Iris pigment epithelial cell (primary cell): Measurements from ENCODE around the gene NAALADL2.

Experiments used
- DNase-seq: peaks from one replicate; pipeline ENCODE4 v3.0.0-alpha.2; 2011; ENCODE audit warnings: low read depth

The NAALADL2 gene

DNA sequence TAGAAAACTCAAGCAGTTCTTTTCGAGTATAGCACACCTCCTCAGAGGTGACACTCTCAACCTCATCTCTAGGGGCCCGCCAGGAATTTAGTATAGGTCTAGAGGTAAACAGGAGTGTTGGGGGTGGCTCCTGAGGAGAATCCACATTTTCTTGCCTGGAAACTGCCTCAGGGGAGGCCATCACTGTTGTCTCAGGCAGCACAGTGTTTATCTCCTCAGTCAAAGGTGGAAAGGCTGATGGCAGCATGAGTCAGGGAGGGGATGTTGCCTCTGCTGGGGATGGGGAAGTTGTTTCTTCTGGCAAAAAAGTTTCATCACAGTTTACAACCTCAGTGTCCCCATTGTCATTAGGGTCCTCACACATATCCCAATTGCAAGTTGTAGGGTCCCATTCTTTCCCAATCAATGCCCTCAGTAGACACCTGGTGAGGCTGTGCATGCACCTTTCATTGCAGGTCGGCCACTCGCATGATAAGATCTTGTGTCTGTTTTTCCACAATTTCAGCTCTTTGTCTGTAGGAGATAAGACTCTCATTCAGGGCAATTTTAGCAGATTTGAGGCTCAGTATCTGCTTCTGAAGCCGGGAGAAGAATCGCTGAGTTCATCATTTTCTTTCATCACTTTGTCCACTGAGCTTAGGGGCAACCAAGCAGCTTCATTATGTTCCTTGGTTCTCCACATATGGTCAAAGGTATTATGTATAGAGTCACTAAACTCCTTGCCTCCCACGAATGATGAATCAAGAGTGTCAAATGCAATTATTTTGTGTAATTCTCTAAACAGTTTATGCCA is 25.8 kb downstream of the NAALADL2 start:
- no peak for DNase-seq

DNA sequence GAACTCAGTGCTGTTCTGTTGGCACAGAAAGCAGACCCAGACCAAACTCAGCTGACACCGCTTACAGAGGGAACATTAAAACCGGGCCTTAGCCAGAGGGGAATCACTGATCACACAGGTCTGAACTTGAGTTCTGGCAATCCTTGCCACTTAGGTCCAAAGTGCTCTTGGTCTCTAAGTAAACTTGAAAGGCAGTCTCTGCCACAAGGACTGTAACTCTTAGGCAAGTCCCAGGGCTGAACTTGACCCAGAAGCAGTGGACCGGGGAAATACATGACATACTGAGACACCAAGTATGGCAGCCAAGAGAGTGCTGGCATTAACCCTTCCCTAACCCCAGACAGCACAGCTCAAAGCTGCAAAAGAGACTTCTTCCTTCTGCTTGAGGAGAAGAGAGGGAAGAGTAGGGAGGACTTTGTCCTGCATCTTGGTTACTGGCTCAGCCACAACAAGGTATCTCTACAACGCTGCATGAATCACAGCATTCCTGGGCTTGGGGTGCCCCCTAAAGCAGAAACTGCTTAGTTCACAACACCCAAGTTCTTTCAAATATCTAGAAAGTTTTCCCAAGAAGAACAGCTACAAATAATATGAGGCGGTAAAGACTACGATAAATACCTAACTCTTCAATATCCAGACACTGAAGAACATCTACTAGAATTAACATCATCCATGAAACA is 32.5 kb downstream of the NAALADL2 start:
- DNase-seq, result peak; percentile 6

DNA sequence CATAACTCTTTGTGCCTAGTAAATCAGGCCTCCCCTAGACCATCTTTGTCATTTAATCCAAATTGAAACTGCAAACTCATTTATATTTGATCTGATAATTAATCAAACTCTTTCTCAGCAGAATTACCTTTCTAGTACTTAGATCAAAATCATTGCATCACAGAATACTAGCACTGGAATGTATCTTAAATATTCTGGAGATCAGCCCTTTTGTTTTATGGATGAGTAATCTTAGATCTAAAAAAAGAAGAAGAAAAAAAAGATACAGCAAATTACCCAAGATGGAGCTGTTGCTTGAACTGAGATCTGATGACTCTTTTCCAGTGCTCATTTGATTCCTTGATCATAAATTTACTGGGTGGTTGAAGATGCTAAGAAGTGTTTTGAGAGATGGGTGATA is 47.9 kb downstream of the NAALADL2 start:
- peak; percentile 38 for DNase-seq

DNA sequence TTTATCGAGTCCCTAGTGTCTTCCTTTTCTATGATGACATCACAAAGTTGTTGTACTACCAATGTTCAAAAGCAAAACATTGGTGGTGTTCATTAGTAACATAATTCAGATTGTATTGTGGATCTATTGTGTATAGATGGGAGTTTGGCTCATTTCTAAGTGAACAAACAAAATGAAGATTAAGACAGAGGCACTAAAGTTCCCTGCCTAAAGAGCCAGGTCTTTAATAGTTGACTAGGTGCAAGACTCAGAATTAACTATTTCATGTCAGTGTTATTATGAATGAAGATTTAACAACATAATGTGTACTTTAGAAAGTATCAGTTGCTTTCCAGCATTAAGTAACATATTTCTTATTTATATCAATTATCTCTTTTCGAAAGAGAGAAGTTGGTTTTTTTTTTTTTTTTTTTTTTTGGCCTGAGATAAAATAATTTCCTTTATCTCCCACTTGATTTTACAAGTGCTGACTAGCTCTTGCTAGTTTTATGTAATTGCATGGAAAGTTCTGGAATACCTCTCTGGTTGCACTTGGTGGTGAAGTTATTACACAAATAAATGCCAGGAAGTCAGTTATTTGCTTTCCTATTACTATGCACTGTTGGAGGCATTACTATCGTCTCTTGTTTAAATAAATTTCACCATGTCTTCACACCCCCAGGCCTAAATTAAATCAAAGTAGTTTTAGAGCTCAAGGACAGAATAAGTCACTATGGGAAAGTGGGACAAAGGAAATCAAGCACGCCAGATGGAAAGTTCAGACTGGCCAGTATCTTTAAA is 48.7 kb downstream of the NAALADL2 start:
- no peak for DNase-seq

DNA sequence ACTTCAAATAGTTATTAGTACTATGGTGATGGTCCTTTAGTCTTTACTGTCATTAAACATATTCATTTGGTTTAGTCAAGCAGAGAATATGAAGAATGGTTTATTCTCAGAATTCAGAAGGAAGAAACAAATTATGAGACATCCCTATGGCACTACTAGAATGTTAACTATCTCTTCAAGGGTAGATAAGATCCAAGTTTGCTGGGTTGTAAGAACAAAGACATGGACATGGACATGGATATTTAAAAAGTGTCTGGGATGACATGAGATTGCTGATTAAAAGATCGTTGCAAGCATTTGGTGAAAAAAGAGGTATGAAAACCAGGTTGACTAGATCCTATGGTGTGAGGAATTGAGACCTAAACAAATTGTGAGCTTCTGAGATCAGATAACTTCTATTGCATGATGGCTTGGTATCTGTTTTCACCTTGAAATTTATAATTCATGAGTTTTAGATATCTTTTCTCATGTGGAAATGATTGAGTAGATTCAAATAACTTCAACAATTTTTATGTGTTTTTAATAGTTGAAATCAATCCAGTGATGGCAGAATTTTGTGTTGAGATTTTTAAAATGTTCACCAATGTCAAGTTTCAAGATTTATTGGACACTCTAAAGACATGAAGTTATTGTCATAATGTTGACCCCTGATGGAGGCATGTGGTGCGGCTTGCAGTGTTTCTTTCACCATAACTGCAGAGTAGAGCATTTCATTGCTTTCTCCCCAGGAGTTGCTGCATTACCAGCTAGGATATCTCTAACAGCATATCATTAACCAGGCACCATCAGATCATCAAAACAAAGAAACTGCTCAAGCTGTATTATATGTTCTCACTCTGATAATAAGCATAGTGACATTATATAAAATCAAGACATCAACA is 72.6 kb downstream of the NAALADL2 start:
- DNase-seq, result peak; percentile 65

DNA sequence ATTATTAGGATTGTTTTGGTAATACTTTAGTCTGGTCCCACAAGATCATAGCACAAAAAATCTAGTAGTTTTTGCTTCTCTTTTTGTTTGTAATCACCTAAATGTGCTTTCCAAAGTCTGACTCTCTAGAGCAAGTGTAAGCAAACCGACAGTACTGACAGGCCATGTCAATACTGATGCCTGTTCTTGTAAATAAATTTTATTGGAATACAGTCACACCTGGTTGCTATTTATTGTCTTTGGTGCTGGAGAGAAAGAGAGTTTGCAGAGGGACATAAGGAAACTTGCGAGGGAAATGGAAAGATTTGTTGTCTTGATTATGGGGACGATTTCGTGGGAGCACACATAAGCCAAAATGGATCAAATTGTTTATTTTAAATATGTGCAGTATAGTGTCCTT is 77.5 kb downstream of the NAALADL2 start:
- DNase-seq, result no peak

DNA sequence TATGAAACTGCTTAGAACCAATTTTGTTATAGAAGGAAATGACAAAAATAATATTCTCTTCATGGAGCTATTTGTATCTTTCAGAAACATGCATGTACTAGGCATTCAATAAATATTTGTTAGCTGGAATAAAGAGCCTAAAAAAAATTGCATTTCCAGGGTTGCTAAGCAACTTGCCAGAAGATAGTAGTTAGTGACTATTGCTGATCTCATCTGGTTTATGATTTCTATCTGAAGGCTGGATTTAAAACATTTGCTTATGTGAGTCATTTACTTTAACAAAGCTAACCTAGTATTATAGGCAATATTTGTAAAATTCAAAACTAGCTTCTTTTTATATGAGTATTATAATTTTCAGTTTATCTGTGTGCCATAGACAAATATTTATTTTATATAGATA is 78.3 kb downstream of the NAALADL2 start:
- DNase-seq, result peak; percentile 77

DNA sequence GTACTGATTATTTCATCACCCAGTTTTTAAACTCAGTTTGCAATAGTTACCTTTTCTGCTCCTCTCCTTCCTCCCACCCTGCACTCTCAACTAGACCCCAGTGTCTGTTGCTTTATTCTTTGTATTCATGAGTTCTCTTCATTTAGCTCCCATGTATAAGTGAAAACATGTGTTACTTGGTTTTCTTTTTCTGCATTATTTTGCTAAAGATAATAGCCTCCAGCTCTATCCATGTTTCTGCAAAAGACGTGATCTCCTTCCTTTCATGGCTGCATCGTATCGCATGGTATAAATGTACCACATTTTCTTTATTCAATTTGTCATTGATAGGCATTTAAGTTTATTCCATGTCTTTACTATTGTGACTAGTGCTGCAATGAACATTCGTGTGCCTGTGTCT is 79.0 kb downstream of the NAALADL2 start:
- DNase-seq, result no peak

DNA sequence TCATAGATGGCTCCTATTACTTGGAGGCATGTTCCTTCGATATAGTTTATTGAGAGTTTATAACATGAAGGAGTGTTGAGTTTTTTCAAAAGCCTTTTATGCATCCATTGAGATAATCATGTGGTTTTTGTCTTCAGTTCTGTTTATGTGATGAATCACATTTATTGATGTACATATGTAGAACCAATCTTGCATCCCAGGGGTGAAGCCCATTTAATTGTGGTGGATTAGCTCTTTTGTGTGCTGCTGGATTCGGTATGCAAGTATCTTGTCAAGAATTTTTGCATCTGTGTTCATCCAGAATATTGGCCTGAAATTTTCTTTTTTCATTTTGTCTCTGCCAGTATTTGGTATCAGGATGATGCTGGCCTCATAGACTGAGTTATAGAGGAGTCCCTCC is 81.0 kb downstream of the NAALADL2 start:
- DNase-seq, result no peak

DNA sequence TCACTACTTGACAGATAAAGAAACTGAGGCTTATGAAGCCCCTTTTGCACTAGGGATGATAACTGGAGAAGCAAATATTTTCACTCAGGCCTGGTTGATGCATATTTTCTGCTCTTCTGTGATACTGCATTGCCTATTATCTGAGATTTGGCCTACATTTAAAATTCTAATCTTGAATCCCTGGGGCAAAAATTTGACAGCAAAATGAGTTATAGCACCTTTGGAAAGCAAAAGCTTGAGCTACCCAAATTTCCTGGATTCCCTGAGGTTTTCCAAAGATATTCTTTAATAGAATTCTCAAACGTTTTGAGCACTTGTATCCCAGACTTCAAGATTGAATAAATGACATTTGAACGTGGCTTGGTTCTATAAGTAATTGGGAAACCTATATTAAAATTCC is 86.1 kb downstream of the NAALADL2 start:
- DNase-seq, result no peak

DNA sequence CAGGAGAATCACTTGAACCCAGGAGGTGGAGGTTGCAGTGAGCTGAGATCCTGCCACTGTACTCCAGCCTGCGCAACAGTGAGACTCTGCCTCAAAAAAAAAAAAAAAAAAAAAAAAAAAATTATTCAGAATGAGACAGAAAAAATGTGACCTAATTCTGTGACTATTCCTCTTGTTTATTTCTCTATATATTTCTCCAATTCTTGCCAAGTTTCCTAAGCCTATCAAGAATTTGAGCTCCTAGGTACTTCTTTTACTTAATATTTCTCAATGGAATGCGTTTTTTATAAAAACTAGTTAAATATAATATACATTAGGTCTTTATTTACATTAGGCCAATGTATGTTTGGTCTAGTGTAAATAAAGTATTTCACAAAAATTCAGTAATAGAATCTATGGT is 86.8 kb downstream of the NAALADL2 start:
- peak; percentile 58 for DNase-seq

DNA sequence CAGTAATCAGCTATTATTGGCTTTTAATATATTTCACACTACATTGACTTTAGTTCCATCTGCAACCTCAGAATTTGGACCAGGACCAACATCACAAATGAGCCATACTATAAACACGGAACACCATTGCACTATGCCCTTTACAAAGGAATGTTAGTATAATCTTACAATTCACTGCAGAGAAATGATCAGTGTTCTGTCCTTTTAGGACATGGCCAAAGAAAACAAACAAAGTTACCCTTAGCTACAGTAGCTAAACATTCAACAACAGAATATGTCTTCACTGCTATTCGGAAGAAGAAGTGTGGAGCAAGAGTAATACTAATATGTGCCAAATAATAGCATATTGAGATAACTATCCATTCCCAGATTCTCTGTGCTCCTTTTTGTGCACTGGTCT is 90.4 kb downstream of the NAALADL2 start:
- DNase-seq, result peak; percentile 98

DNA sequence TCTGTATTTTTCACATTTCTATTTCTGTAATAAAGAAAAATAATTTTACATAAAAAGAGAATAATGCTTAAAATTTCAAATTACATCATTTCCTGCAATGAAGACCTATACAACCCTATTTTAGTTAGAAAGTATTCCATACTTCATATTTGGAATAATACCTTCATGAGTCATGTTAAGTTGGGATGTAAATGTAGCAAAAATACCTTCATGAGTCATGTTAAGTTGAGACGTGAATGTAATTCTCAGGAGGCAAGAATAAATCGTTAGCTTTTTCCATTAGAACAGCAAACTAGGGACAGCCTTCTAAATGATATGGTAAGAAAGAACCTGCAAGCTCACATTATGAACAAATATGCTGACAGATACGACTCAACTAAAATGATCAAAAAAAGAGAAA is 91.9 kb downstream of the NAALADL2 start:
- peak; percentile 92 for DNase-seq

DNA sequence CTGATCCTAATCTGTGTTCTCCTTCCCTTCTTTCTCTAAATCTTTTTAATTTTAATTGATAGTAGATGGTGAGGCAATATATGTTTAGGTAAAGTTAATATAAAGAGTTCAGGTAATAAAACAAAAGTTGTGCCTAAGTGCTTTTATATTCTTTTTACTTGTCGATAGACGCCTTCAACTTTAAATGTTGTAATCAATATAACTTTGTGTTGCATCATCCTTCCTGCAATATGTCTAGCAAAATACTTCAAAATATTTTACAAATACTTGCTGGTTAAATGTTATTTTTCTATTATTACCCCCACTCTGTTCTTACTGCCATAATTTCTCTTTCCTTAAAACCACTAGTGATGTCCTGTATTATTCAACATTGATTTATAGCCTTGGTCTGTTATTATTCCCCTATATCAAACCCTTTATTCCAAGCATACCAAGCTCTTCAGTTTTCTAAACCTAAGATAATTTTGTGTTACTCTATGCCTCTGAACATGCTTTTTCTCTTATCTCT is 92.4 kb downstream of the NAALADL2 start:
- DNase-seq, result peak; percentile 36

DNA sequence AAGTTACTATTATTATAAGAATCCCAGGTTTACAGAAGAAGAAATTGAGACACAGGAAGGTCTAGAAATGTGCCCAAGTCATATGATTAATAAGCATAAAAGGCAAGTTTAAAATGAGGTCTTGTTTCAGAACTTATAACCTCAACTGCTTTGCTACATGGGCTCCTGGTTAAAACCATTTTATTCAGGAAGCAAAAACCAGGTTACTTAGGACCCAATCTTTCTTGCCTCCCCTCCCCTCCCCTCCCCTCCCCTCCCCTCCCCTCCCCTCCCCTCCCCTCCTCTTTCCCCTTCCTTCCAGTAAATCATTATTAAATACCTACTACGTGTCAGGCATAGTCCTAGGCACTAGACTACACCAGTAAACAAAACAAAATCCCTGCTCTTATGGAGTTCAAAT is 93.9 kb downstream of the NAALADL2 start:
- DNase-seq, result no peak

DNA sequence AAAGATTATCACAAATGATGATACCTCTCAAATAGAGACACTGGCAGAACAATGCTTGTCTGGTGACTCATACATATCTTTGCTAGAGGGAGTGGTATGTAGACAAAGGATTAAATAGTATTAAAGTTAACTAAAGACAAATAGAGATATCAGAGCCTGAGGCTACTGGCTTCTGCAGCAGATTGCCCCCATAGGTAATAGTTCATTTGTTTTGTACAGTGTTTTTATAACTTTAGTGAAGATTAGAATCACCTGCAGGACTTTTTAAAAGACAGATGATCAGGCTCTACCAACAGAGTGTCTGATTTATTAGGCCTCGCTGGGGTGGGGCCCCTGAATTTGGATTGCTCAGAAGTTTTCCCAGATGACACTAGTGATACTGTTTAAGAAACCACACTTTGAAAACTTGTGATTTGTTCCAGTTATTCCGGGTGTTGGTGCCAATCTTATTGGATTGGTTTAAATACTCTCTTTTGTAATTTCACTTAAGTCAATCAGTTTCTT is 96.4 kb downstream of the NAALADL2 start:
- DNase-seq, result peak; percentile 80

DNA sequence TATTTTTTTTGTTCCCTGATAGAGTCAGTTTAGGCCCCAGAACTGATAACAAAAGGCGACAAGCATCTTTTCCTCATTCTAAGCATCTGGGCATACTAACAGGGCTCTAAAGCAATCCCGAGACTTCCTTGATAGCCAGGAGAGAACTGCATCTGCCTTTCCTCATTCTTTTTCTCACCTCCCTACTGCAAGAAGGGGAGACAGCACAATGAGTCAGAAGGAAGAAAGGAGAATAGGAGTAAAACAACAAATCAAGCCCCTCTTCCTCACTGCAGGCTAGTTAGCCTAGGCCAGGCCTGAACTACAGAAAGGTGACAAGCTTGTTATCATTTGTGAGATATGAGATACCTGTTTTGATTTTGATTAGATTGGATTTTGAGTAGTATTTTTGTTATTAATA is 97.9 kb downstream of the NAALADL2 start:
- no peak for DNase-seq

DNA sequence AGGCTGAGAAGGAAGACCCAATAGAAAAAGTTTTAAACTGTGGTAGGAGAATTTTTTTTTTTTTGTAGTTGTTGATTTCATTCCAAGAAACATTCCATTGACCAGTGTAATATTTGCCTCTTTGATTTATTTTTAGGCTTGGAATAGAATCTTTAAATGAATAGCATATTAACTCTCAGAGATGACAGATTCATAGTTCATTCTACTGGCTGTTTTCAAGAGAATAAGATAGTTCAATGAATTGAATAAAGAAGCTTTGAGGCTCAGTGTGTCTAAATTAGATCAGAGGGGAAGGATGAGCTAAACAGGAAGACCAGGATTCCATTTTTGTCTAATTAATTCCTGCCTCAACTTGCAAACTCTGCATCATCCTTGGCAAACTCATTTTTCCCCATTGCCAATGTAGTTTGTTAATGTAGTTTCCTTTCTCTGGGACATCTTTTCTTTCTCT is 98.4 kb downstream of the NAALADL2 start:
- peak; percentile 38 for DNase-seq

DNA sequence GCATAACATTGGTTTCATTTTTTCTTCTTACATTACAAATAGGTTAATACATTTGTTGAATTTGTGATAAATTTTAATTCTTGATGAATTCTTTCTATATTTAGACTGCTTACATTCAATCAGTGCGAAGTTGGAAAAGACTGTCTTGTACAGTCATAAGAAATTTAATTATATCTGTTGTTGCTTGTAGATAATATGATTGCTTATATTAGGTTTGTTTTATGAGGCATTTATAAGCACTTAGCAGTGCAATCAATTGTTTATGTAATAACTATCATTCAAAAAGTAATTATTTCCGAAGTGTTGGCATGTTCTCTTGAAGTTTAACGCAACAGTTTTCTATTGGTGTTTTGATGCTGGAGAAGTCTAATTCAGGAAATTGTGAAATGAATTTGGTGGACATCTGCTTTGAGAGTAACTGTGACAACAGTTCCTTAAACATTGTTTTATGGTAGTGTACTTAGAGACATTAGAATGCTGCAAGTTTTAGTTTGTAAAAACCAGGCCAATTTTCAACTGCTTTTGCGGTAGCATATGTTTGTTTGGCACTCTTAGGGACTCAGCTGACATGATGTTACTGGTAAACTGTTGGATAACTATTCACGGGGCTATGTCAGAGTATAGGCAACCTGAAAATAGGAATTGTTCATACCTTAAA is 99.7 kb downstream of the NAALADL2 start:
- DNase-seq, result no peak

DNA sequence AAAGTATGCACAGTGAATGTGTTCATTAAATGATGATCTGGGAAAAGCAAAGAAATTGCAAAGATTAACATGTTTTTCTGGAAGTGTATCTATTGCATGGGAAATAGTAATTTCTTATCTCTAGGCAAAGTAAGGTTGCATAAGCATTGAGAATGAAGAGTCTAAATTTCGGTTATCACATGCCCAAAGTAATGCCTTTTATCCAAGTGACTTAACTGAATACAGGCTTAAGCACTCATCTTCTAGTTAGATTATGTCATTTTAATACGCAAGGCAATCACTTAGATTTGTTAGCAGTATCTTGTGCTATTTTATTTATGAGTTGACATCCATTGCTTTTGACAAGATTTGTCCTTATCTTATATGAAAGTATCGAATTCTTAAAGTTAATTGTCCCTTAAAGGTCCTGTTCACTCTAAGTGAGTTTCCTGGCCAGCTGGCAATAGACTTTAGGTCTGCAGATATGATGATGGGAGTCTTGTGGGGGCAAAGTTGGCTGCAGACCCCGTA is 100.5 kb downstream of the NAALADL2 start:
- no peak for DNase-seq

DNA sequence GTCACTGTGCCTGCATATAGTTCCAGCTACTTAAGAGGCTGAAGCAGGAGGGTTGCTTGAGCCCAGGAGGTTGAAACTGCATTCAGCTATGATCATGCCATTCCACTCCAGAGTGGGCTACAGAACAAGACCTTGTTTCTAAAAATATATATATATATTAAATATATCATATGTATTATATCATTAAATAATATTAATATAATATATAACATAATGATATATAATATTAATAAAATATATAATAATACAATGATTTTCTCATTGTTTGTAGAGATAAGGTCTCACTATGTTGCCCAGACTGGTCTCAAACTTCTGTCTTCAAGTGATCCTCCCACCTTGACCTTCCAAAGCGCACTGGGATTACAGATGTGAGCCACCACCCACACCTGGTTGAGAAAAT is 101.8 kb downstream of the NAALADL2 start:
- DNase-seq, result no peak
